ENCODE results near the gene IGSF8. TPM values are rescaled to one million over a fixed set of nuclear protein-coding genes. Genes with fewer than 3 reads are reported as not detected.

The IGSF8 gene
- total RNA-seq, 1 experiment from 2014 or later: 14.0 TPM

DNA sequence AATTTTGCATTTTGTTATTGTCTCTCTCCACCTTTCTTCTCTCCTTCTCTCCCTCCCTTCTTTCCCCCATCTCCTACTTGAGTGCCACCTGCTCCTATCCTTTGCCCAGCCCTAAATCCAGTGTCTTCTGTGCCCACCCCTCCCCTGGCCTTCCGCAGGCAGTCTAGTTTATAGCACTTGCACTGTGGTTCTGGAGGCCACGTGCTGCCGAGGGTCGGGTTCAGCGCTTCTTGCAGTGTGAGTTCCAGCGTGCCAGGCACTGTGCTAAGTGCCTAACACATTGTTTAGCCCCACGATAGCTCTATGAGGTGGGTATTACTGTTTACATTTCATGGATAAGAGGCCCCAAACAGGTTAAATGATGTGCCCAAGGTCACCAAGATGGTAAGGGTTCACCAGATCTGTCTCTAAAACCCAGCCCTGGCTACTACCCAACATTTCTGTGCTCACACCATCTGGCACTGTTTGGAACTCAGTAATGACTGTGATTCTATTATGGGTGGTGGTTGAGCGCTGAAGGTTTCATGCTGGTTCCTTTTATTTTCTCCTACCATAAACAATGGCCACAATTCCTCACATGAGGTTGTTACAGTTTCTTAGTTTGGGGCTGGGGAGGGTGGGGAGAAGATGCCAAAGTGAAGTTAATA is 38.9 kb upstream of the IGSF8 start:
- no peak for DNase-seq (ENCODE audit: low spot score)
- Histone ChIP-seq H3K4me3 (ENCODE audit: low read depth, low read length, poor library complexity, severe bottlenecking) (no peak overlapping the region), H3K4me1 (ENCODE audit: insufficient read depth, low read length, poor library complexity, severe bottlenecking) (no peaks in the 10 kb centered on the region), H3K27ac (ENCODE audit: low read depth, low read length, poor library complexity, severe bottlenecking) (no peak overlapping the region), H3K27me3 (replicated peaks; ENCODE audit: insufficient read depth, low read depth, low read length, poor library complexity) (peaks cover 3% of the 10 kb centered on the region), H3K36me3 (ENCODE audit: insufficient read depth, low read length, poor library complexity, severe bottlenecking) (no peaks in the 10 kb centered on the region), H3K9me3 (ENCODE audit: low read depth, low read length, poor library complexity, severe bottlenecking) (no peaks in the 10 kb centered on the region)
- BruUV-seq (replicated peaks): no TSS peak
- TF ChIP-seq, protein P1, sequence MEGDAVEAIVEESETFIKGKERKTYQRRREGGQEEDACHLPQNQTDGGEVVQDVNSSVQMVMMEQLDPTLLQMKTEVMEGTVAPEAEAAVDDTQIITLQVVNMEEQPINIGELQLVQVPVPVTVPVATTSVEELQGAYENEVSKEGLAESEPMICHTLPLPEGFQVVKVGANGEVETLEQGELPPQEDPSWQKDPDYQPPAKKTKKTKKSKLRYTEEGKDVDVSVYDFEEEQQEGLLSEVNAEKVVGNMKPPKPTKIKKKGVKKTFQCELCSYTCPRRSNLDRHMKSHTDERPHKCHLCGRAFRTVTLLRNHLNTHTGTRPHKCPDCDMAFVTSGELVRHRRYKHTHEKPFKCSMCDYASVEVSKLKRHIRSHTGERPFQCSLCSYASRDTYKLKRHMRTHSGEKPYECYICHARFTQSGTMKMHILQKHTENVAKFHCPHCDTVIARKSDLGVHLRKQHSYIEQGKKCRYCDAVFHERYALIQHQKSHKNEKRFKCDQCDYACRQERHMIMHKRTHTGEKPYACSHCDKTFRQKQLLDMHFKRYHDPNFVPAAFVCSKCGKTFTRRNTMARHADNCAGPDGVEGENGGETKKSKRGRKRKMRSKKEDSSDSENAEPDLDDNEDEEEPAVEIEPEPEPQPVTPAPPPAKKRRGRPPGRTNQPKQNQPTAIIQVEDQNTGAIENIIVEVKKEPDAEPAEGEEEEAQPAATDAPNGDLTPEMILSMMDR (conservative IDR thresholded peaks at IDR 0.05; ENCODE audit: low read depth, low read length): no peak
- TF ChIP-seq EZH2 (IDR thresholded peaks at IDR 0.05; ENCODE audit: borderline replicate concordance, low read depth, low read length, poor library complexity, severe bottlenecking): no peak
- intact Hi-C loops (cut with micrococcal nuclease; ENCODE audit: unreplicated experiment): no loop called here
- CTCF ChIA-PET: no interaction called here
- POLR2A ChIA-PET (ENCODE audit: low non-redundant PET): interaction anchor here (0.5 kb wide), 1 partner anchor 30 kb away, joined by 3 read pairs; no protein-coding TSS in a partner anchor

DNA sequence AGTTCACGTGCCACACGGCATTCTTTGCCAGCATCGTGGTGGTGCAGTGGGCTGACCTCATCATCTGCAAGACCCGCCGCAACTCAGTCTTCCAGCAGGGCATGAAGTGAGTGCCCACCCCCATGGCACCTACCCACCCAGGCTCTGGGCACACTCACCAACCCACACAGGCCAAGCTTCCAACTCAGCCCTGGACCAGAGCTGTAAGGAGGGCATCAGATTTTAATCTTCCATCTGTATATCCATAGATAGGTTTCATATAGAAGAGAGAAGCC is 38.4 kb upstream of the IGSF8 start:
- Histone ChIP-seq H3K27ac (ENCODE audit: low read depth, low read length, poor library complexity, severe bottlenecking) (no peak overlapping the region), H3K4me1 (ENCODE audit: insufficient read depth, low read length, poor library complexity, severe bottlenecking) (no peaks in the 10 kb centered on the region), H3K9me3 (ENCODE audit: low read depth, low read length, poor library complexity, severe bottlenecking) (no peaks in the 10 kb centered on the region), H3K36me3 (ENCODE audit: insufficient read depth, low read length, poor library complexity, severe bottlenecking) (no peaks in the 10 kb centered on the region), H3K27me3 (replicated peaks; ENCODE audit: insufficient read depth, low read depth, low read length, poor library complexity) (no peaks in the 10 kb centered on the region), H3K4me3 (ENCODE audit: low read depth, low read length, poor library complexity, severe bottlenecking) (no peak overlapping the region)
- no peak for DNase-seq (ENCODE audit: low spot score)
- POLR2A ChIA-PET (ENCODE audit: low non-redundant PET): interaction anchor here (0.5 kb wide), 1 partner anchor 30 kb away, joined by 3 read pairs; no protein-coding TSS in a partner anchor
- CTCF ChIA-PET: no interaction called here
- intact Hi-C loops (cut with micrococcal nuclease; ENCODE audit: unreplicated experiment): no loop called here
- BruUV-seq (replicated peaks): no TSS peak
- TF ChIP-seq, protein P1 (conservative IDR thresholded peaks at IDR 0.05; ENCODE audit: low read depth, low read length): no peak
- TF ChIP-seq EZH2 (IDR thresholded peaks at IDR 0.05; ENCODE audit: borderline replicate concordance, low read depth, low read length, poor library complexity, severe bottlenecking): no peak

GRCh38 chr1:160136121-160136925 is 37.9 kb upstream of the IGSF8 start:
- no TSS peak for BruUV-seq (replicated peaks)
- H3K4me3 ChIP-seq (ENCODE audit: low read depth, low read length, poor library complexity, severe bottlenecking): no peak overlapping the region
- H3K27me3 ChIP-seq (replicated peaks; ENCODE audit: insufficient read depth, low read depth, low read length, poor library complexity): no peaks in the 10 kb centered on the region
- intact Hi-C loops (cut with micrococcal nuclease; ENCODE audit: unreplicated experiment): no loop called here
- TF ChIP-seq, protein P1 (conservative IDR thresholded peaks at IDR 0.05; ENCODE audit: low read depth, low read length): no peak
- TF ChIP-seq EZH2 (IDR thresholded peaks at IDR 0.05; ENCODE audit: borderline replicate concordance, low read depth, low read length, poor library complexity, severe bottlenecking): no peak
- ChIA-PET CTCF (no interaction called here), POLR2A (ENCODE audit: low non-redundant PET) (interaction anchor here (0.5 kb wide), 1 partner anchor 31 kb away, joined by 3 read pairs; no protein-coding TSS in a partner anchor)
- no peak overlapping the region for H3K27ac ChIP-seq (ENCODE audit: low read depth, low read length, poor library complexity, severe bottlenecking)
- no peak for DNase-seq (ENCODE audit: low spot score)
- no peaks in the 10 kb centered on the region for H3K4me1 ChIP-seq (ENCODE audit: insufficient read depth, low read length, poor library complexity, severe bottlenecking)
- no peaks in the 10 kb centered on the region for H3K36me3 ChIP-seq (ENCODE audit: insufficient read depth, low read length, poor library complexity, severe bottlenecking)
- no peaks in the 10 kb centered on the region for H3K9me3 ChIP-seq (ENCODE audit: low read depth, low read length, poor library complexity, severe bottlenecking)

All from A673 (cell line).